GM19455 (cell line): ENCODE measurements around the gene TFB2M.

Experiments used
- ATAC-seq: cut with Tn5 transposase; IDR thresholded peaks from one replicate; pipeline ENCODE4 v1.9.1; 2021; ENCODE audit not compliant: unreplicated experiment

TFB2M gene

GRCh38 chr1:246516126-246516525 is 49.9 kb downstream of the TFB2M start:
- ATAC-seq: no peak

GRCh38 chr1:246515390-246516005 is 50.6 kb downstream of the TFB2M start:
- no peak for ATAC-seq

GRCh38 chr1:246513619-246514343 is 52.3 kb downstream of the TFB2M start:
- ATAC-seq: no peak

- no peak for ATAC-seq
Measured at GRCh38 chr1:246513041-246513440, 53.0 kb downstream of the TFB2M start.

- ATAC-seq: no peak
Measured at GRCh38 chr1:246512635-246513034, 53.4 kb downstream of the TFB2M start.

- no peak for ATAC-seq
Measured at GRCh38 chr1:246512230-246512629, 53.8 kb downstream of the TFB2M start.

- no peak for ATAC-seq
Measured at GRCh38 chr1:246511203-246511602, 54.9 kb downstream of the TFB2M start.

GRCh38 chr1:246510147-246511030 is 55.7 kb downstream of the TFB2M start:
- ATAC-seq: no peak

- ATAC-seq: no peak
Measured at GRCh38 chr1:246508897-246509688, 57.0 kb downstream of the TFB2M start.

GRCh38 chr1:246506674-246507481 is 59.2 kb downstream of the TFB2M start, which contains the start of gene SMYD3:
Gene SMYD3 (minus strand): TSS chr1:246507279.
- ATAC-seq: peak; percentile 96

GRCh38 chr1:246506367-246506673 is 59.7 kb downstream of the TFB2M start:
- peak; percentile 12 for ATAC-seq

- ATAC-seq: no peak
Measured at GRCh38 chr1:246503341-246503740, 62.7 kb downstream of the TFB2M start.

GRCh38 chr1:246497331-246497915 is 68.6 kb downstream of the TFB2M start:
- ATAC-seq: peak; percentile 50

GRCh38 chr1:246492611-246493245 is 73.3 kb downstream of the TFB2M start:
- ATAC-seq: no peak

- ATAC-seq: no peak
Measured at GRCh38 chr1:246491551-246492053, 74.5 kb downstream of the TFB2M start.
